Measurements from ENCODE around the gene BMP7.
"Not testable (repeated sequence)": the region's sequence is repeated elsewhere in the genome, so short reads cannot be mapped to it uniquely, and the experiment has no call there.

Gene BMP7

DNA sequence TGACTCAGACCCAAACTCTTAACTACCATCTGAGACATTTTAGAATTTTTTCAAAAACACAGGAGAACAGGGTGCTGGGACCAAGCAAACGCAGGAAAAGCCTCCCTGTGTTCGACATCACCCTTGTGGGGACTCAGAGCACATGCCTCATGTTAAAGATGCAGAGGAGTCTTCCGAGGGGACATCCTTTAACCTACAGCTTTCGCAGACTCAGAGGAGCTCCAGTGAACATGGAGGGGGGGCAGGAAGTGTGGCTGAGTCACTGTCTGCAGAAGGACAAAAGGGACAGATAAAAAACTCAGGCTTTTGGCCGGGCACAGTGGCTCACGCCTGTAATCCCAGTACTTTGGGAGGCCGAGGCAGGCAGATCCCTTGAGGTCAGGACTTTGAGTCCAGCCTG is 15.1 kb downstream of the BMP7 start:
- no peak for DNase-seq

DNA sequence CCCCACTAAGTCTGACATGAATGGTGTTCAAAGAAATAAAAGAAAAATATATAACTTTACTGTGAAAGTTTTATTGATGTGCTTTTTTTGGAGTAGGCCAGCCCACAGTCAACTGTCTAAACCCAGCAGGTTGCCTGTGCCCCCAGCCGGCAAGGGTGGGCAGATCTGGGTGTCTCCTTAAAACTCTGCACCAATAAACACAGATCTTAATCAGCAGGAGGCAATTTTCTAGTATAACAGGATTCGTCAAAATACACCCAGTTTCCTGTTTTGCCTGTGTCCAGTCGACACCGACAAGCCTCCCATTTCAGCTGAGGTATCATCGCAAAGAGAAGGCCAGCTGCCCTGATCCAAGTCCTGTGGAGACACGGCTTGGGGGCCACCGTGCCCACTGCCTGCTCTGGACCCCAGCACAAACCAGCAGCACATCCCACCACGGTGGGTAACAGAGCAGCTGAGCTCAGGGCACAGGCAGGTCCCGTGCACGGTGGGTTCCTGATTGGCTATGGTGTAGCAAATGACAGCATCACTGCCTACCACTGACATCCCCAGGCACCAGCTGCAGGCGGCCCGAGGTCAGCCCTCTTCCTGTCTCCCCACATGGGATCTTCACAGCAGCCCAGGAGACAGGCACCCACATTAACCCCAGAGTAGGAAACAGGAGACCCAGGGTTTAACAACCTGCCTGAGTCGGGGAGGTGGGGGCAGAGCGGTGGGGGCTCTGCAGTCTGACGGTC is 15.7 kb downstream of the BMP7 start:
- no peak for DNase-seq

DNA sequence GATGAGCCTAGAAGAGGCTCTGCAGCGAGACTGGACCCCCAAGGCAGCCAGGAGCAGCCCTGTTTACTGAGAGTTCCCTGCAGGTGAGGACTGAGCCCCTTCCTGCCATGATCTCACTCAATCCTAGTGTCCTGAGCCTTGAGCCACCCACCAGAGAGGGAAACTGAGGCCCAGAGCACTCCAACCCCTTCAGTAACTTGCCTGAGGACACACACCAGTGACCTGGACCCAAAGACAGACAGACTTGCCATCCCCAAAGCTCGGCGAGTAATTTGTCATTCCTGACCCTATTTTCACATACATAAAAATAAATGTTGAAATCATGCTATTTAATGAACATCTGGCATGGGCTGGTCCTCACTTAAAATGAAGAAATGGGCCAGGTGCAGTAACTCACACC is 16.7 kb downstream of the BMP7 start:
- DNase-seq, result no peak

DNA sequence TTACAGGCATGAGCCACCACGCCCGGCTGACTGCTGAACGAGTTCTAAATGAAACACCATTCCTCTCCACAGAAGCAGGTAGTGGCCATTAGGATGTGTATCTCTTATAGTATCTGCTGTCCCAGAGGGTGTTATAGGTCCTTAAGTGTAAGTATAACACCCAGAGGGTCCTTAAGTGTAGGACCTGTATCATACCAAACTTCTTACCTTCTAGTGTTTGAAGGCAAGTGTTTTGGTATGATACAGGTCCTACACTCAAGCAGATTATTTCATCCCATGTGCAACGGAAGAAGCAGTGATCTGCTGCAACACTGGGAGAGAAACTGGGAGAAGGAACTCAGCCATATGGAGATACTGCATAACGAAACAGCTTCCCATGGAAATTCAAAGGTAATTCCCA is 17.4 kb downstream of the BMP7 start:
- DNase-seq, result no peak

DNA sequence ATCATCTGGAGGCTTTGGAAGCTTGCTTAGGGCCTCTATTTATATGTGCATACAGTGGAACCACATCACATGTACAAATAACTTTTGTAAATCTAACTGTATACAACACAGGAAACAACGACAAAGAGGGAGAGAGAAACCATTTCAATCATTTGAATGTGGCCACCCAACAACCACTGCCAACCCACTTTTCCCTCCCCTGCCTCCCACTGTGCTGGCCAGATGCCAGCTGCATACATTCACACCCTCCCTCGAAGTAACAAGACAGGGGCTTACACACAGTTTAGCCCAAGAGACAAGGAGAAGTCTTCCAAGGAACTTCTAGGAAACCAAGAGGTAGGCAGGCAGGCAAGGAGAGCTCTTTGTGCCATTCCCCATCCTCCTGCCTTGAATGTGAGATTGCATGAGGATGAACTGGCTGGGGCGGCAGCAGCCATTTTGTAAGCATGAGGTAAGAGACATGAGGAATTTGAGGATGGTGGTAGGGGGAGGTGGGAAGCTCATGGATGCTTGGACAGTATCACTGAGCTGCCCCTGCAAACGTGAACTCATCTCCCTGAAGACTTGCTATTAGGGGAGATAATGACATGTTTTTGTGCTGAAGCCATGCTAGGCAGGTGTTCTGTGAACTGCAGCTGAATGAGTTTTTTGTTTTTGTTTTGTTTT is 18.2 kb downstream of the BMP7 start:
- no peak for DNase-seq

DNA sequence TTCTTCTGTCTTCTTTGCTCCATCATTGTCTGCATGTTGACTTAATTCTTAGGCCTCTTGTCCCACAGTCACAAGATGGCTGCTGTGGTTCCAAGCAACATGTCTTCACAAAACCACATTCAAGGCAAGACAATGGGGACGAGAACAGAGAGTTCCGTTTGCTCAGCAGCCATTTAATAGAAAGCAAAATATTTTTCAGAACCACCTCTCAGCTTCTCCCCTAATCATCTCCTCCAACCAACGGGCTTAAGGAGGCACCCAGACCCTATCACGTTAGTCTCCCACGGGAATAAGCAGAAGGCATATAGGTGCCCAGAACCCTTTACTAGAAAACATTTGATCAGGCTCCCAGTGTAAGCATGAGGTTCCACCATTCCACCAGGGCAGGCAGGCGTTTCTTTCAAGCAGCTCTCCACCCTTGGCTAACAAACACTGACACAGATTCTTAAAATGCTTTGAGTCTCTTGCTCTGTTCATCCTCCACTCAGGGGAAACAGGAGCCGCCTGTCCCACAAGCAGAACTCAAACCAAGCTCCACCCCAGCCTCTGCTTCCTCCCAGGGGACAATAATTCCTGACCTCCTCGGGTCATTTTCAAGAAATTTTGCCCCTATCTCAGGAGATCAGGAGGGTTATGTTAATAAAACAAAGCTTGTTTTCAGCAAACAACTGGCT is 19.0 kb downstream of the BMP7 start:
- no peak for DNase-seq

DNA sequence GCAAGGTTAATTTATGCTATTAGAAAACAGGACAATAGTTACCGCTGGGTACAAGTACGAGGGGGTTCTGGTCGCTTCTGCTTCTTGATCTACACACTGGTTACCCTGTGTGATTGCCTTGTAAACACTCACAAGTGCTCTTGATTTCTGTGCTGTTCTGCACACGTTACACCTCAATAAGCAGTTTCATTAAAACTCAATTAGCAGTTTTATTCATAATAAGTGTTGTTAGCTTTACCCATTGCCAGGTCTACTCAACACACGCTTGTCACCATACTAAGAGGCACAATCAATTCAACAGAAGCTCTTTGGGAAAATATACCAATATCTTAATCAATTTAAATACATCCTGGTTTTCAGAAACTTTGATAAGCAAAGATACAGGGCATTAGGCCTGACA is 20.4 kb downstream of the BMP7 start:
- no peak for DNase-seq

DNA sequence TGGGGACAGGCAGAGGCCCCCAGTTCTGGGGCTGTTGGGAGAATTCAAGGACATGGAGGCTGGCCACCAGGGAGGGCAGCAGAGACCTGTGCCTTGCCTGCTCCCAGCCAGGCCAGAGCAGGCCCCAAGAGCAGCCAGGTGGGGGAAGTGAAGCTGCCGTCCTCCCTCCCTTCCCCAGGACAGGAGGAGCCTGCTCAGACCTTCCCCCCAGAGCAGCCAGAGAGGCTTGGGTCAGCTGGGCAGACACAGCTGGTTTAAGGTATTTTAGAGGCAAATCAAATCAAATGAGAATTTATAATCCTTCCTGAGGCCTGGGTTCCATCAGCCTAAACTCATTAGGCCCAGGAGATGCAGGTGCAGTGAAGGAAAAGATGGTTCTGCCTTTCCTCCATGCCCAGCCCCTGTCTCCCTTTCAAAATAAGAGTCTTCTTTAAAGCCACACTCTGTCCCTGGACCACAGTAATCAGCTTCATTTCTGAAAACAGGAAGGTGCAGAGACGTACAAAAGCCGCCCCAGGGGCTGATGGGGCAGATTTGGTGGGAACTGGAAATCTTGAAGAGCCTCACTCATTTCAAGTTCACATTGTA is 21.7 kb downstream of the BMP7 start:
- no peak for DNase-seq

DNA sequence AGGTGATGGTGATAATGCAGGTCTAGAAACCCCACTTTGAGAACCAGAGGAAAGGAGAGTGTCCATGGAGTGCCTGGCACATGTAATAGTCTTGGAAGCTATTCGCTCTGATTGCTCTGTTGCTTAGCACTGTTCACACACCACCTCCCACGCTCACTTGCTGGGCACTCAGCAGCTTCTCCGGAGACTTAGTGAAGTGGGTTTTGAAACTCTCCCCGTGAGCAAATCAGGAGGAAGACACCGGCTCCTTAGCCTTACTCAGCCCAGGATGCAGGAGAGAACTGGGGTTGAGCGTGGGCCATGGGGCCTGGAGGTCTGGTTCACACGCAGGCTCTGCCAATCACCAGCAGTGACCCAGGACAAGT is 22.2 kb downstream of the BMP7 start:
- DNase-seq, result peak in 19 of 58 donors; percentile 13 to 54 (median 35)

DNA sequence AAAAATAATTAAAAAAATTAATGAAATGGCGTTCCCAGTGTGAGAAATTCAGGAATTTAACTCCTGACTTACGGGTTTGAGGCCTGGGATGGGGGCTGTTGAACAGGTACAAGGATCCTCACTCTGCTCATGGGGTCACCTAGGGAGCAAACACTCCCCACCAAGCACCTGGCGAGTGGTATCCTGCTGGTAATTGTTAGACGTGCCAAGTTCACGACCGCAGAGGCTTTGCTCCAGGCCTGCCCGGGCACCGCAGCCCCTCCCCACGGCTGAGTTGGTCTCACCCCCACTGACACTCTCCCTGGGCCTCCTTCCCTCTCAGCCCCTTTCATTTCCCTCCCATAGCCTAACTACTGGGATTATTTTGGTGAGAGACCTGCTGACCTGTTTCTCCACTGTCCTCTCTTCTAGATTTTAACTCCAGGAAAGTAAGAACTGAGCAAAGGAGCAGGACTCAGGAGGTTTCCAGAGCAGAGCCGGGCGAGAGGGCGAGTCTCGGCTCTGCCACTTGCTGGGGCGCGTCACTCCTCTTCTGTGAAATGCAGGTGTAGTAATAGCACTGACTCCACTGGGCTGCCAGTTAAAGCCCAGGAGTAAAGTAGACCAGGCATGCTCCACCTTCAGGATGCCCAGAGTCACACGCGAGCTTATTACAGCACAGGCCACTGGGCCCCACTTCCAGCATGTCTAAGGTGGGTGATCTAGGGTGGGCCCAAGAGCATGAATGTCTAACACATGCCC is 22.8 kb downstream of the BMP7 start:
- no peak for DNase-seq

DNA sequence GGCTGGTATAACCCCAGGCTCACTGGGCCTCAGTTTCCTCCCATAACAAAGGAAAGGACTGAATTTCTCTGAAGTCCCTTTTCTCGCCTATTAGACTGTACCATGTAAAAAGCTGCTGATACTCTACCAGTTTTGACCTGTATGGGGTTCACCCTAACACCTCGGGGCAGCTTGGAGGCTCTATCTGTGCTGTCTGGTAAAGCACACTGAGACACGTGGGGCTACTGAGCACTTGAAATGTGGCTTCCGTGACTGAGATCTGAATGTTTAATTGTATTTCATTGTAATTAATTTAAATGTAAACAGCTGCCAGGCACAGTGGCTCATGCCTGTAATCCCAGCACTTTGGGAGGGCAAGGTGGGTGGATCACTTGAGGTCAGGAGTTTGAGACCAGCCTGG is 24.0 kb downstream of the BMP7 start:
- DNase-seq, result no peak

DNA sequence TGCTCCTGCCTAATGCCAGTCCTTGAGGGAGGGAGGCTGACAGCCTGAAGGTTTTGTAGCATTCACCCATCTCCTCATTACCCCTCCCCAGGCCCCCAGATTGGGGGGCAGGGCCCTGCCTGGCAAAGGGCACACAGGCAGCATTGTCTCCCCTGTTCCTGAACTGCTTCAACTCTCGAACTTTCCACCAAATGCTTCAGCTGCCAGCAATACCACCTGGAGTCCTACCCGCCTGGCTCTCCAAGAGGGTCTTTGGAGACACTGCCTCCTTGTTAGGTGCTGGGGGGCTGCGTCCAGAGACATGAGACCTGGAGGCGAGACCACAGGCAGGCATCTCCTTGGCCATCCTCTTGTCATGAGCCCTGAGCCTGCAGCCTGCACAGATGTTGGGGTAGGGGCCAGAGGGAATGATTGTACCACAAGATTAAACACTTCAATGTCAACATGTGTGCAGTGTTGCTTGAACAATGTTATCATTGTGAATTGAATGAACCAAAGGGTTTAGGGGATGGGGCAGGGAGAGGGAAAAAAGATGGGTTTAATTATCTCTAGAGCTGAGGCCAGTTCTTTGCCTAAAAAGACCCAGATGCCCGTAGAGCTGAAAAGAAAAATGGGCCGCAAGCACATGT is 25.0 kb downstream of the BMP7 start:
- DNase-seq, result peak in 9 of 58 donors; percentile 11 to 63 (median 34)

DNA sequence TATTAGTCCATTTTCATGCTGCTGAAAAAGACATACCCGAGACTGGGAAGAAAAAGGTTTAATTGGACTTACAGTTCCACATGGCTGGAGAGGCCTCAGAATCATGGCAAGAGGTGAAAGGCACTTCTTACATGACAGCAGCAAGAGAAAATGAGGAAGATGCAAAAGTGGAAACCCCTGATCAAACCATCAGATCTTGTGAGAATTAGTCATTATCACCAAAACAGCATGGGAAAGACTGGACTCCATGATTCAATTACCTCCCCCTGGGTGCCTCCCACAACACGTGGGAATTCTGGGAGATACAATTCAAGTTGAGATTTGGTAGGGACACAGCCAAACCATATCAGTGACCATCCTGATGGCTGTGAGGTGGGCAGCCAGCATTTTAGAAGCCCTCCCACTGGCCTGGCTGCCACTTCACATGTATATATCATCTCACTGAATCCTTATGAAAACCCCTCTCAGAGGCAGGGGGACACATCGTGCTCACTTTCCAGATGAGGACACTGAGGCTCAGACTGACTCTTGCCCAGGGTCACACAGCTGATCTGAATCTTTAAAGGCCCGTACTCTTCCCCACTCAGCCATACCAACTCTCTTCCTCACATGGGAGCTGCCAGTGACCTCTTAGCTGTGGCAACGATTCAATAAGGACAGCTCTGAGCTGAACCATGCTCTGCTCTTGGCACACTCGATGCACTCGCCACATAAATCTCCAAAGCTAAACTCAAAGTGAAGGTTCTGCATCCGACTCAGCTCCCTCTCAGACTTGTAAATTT is 25.7 kb downstream of the BMP7 start:
- peak in 1 of 58 donors; percentile 38 for DNase-seq

DNA sequence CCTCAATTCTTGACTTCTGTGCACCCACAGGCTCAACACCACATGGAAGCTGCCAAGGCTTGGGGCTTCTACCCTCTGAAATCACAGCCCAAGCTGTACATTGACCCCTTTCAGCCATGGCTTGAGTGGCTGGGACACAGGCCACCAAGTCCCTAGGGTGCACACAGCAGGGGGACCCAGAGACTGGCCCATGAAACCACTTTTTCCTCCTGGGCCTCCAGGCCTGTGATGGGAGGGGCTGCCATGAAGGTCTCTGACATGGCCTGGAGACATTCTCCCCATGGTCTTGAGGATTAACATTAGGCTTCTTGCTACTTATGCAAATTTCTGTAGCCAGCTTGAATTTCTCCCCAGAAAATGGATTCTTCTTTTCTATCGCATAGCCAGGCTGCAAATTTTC is 26.7 kb downstream of the BMP7 start:
- not testable (repeated sequence) for DNase-seq

DNA sequence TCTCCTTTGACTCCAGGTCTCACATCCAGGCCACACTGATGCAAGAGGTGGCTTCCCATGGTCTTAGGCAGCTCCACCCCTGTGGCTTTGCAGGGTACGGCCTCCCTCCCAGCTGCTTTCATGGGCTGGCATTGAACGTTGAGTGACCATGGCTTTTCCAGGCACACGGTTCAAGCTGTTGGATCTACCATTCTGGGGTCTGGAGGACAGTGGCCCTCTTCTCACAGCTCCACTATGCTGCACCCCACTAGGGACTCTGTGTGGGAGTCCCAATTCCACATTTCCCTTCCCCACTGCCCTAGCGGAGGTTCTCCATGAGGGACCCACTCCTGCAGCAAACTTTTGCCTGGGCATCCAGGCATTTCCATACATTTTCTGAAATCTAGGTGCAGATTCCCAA is 27.1 kb downstream of the BMP7 start:
- DNase-seq, result not testable (repeated sequence)

DNA sequence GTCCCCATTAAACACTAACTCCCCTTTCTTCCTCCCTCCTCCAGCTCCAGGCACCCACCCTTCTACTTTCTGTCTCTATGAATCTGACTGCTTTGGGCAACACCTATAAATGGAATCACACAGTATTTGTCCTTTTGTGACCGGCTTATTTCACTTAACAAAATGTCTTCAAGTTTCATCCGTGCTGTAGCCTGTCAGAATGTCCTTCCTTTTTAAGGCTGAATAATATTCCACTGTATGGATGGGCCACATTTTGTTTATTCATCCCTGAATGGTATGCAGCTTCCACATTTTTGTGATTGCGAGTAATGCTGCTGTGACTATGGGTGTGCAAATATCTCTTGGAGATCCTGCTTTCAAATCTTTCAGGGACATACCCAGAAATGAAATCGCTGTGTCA is 28.4 kb downstream of the BMP7 start:
- DNase-seq, result no peak

DNA sequence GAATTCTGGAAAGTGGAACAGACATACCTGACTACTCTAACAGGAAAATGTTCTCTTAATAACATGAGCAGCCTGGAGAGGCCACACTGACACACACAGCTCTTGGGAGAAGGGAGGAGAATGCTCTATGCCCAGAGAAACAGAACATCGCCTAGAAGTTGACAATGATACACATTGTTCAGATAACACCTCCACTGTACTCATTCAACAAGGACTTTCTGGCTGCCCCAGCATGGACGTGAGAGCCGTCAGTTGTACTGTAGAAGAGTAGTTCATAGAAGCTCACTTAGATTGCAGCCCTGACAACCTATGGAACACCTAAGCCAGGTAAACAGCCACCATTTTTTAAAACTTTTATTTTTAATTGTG is 28.9 kb downstream of the BMP7 start:
- no peak for DNase-seq

DNA sequence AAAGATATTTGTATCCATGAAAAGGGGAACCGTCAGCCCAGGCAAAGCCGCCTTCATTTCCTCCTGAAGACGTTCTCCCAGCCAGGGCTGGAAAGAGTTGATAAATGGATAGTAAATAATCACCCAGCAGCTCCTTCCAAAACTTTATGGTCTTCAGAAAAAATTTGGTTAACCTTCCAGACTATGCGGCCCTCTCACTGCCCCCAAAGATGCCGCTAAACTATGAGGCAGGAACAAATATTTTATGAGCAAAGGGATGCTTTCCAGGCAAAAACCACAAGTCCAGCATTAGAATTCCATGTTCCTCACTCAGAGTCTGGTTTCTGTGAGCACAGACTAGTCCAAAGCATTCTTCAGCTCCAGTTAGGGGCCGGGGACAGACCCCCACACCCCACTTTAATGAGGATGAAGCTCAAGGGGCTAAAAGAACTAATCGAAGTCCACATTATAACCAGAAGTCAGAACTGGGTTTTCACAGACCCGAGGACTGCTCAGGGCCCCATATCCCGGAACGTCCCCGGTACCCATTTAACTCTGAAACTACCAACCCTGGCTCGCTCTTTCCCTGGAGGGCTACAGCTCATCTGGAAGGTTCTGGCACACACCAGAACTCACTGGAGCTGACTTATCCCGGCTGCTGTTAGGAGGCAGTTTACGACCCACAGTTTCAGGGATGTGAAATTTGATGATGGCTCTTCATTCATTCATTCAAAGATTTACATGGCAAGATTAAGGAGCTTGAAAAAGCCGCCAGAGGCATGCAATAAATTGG is 29.4 kb downstream of the BMP7 start:
- DNase-seq, result no peak

DNA sequence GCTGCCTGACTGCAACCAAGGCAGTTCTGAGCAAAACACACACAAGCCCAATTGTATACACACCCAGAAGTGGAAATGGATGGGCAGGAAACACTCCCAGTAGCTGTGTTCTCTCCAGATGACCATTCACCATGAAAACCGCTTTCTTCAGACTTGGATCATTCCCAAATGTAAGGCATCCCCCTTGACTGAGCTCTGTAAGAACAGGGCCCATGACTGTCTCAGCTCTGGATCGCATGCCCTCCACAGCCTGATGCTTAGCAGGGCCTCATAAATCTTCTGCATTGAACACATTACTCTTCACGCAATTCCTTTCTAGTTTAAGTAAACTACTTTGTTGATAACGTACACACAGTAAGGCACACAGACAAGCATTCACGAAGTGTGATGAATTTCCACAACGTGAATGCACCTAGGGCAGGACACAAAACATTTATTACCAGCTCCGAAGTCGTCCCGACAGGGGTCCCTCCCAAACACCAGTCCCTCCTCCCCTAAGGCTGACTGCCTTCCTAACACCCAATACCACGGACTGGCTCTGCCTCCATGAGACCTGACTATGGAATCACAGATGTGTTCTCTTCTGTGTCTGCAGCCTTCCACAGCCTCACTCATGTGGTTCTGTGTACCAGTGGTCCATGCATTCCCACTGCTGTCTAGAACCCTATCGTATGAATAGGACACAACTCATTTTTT is 31.7 kb downstream of the BMP7 start:
- peak in 1 of 58 donors; percentile 17 for DNase-seq

All from anterior cingulate cortex (tissue), 58 donors.